A549 (cell line): ENCODE data around the gene CAV1.

ENCODE experiments used
- ESRRA ChIP-seq: fragments of 150-350 bp; IDR thresholded peaks from 2 replicates; pipeline ENCODE4 v1.6.1; 2014; ENCODE audit warnings: mild to moderate bottlenecking, low read length, borderline replicate concordance
- TF ChIP-seq, protein P1 (sequence below): IDR thresholded peaks from 2 replicates; pipeline ENCODE4 v1.6.1; 2012

DNA sequence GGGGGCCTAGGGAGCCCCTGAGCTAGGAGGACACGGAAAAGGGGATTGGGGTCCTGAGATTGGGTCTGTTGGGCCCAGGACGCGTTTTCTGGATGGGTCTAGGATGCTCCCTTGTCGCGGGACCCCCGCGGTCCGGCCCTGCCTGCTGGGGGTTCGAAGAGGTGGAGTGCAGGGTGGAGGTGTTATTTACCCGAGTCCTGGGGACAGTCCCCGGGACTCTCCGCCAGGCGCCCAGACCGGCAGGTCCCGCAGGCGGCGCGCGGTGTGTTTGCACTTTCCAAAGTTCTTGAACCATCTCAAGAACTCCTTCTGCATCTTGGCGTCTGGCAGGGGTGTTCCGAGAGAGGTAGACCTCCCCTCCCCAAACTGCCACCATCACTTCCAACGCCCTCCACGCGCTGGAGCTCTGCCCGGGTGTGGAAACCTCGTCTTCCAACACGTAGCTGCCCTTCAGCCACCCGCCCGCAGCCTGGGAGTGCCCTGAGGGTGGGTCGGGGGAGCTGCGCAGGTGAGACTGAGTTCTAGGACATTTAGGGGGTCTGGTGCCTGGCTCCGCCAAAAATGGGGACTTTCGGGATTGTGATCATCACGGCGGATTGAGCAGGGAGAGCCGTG is 569 bp downstream of the CAV1 start:
- TF ChIP-seq, protein P1, sequence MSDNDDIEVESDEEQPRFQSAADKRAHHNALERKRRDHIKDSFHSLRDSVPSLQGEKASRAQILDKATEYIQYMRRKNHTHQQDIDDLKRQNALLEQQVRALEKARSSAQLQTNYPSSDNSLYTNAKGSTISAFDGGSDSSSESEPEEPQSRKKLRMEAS: no peak; the same call in 1 of the 2 replicates
- no peak for TF ChIP-seq ESRRA
